GM18870 (cell line): ENCODE results near the gene MRPS18C.

Source experiments
- ATAC-seq: cut with Tn5 transposase; IDR thresholded peaks from one replicate; pipeline ENCODE4 v1.9.1; 2021; ENCODE audit warnings: moderate library complexity; ENCODE audit not compliant: unreplicated experiment

MRPS18C gene

GRCh38 chr4:83455281-83456183, at the start of gene MRPS18C, which contains the start of gene HELQ:
TSS of gene MRPS18C (plus strand) at chr4:83456058. CDS start at chr4:83456078, 20 bp downstream.
TSS of gene HELQ (minus strand) at chr4:83455823. CDS start at chr4:83455693, 130 bp downstream.
- peak; percentile 97 for ATAC-seq

GRCh38 chr4:83408908-83409307, 47.0 kb upstream of the MRPS18C start:
- no peak for ATAC-seq

GRCh38 chr4:83413676-83414075, 42.2 kb upstream of the MRPS18C start:
- ATAC-seq = no peak

- ATAC-seq = no peak
Observed at GRCh38 chr4:83417566-83417965, 38.3 kb upstream of the MRPS18C start.

GRCh38 chr4:83418211-83418610, 37.6 kb upstream of the MRPS18C start:
- ATAC-seq = no peak

GRCh38 chr4:83431200-83431599, 24.7 kb upstream of the MRPS18C start:
- ATAC-seq = no peak

- no peak for ATAC-seq
Observed at GRCh38 chr4:83436680-83437079, 19.2 kb upstream of the MRPS18C start.

- ATAC-seq = no peak
Observed at GRCh38 chr4:83438719-83439118, 17.1 kb upstream of the MRPS18C start.

- no peak for ATAC-seq
Observed at GRCh38 chr4:83440148-83440814, 15.6 kb upstream of the MRPS18C start.

- peak; percentile 47 for ATAC-seq
Observed at GRCh38 chr4:83440899-83441298, 15.0 kb upstream of the MRPS18C start.

GRCh38 chr4:83449009-83449408, 6.8 kb upstream of the MRPS18C start:
- ATAC-seq = no peak

- ATAC-seq = no peak
Observed at GRCh38 chr4:83454686-83455085, 1.2 kb upstream of the MRPS18C start.

- ATAC-seq = no peak
Observed at GRCh38 chr4:83456184-83456501, 285 bp downstream of the MRPS18C start.

GRCh38 chr4:83473423-83473822, 17.6 kb downstream of the MRPS18C start:
- no peak for ATAC-seq

GRCh38 chr4:83473966-83474365, 18.1 kb downstream of the MRPS18C start:
- no peak for ATAC-seq

- ATAC-seq = peak; percentile 86
Observed at GRCh38 chr4:83484500-83485461, 28.9 kb downstream of the MRPS18C start, which contains the start of gene ABRAXAS1. TSS of gene ABRAXAS1 (minus strand) at chr4:83485100. CDS start at chr4:83485072, 28 bp downstream.

- no peak for ATAC-seq
Observed at GRCh38 chr4:83486457-83487129, 30.7 kb downstream of the MRPS18C start.

- no peak for ATAC-seq
Observed at GRCh38 chr4:83489711-83490326, 34.0 kb downstream of the MRPS18C start.

- ATAC-seq = peak; percentile 63
Observed at GRCh38 chr4:83490876-83491450, 35.1 kb downstream of the MRPS18C start.
